Raji (cell line): ENCODE results near the gene OR4F3.
"Not testable (repeated sequence)": the region's sequence is repeated elsewhere in the genome, so short reads cannot be mapped to it uniquely, and the experiment has no call there.

Source experiments
- POLR2A ChIP-seq: IDR thresholded peaks from 2 replicates; pipeline ENCODE4 v1.6.1; 2011; ENCODE audit warnings: low read depth, low read length, control low read depth; ENCODE audit not compliant: insufficient read depth

The OR4F3 gene

GRCh38 chr5:181366968-181367367 is at the start of gene OR4F3:
Gene OR4F3, plus strand, starts transcription at chr5:181367268.
- not testable (repeated sequence) for TF ChIP-seq POLR2A
